Ovary (tissue), 3 donors: ENCODE results near the gene CHD2.

Source experiments
- CTCF ChIP-seq, 3 donors: fragments of 450-650 bp in 2 of 3; fragments of 200-600 bp in 1 of 3; IDR thresholded peaks; one replicate each; pipeline versions ENCODE4 v1.5.1 to v1.8.0; 2016 to 2022; ENCODE audit warnings: antibody characterized with exemption in 3 of 3, mild to moderate bottlenecking in 1 of 3
- POLR2A ChIP-seq: fragments of 450-650 bp; IDR thresholded peaks from one replicate; pipeline ENCODE4 v1.6.1; 2017; ENCODE audit warnings: antibody characterized with exemption, mild to moderate bottlenecking, moderate library complexity
- donor health status: DM: no; HTN: no; CAD: no.

GRCh38 chr15:93030430-93031102 is 130.4 kb downstream of the CHD2 start:
- TF ChIP-seq POLR2A (peak; percentile 23), CTCF (IDR thresholded peaks at IDR 0.05) (peak; percentile 86 to 93 (median 92))
